GM23338 (cell line): ENCODE results near the gene STK38L.

Experiments
- CREB1 ChIP-seq: fragments of 250-450 bp; sonication (Bioruptor Pico); IDR thresholded peaks from 2 replicates; pipeline ENCODE4 v1.5.0; 2020; ENCODE audit warnings: low read depth, mild to moderate bottlenecking, moderate library complexity
- CTCF ChIP-seq, 2 experiments: fragments of 200-600 bp in 1 of 2; sonication (generic) in 1 of 2; conservative IDR thresholded peaks; 2 replicates each; pipeline versions ENCODE4 v1.5.1 to v1.6.1; 2016 to 2017; ENCODE audit warnings: antibody characterized with exemption in 2 of 2, low read depth in 2 of 2, mild to moderate bottlenecking in 2 of 2, moderate library complexity in 1 of 2
- EZH2 ChIP-seq: fragments of 200-600 bp; sonication (generic); IDR thresholded peaks from one replicate; pipeline ENCODE4 v1.8.0; 2017; ENCODE audit warnings: antibody characterized with exemption, mild to moderate bottlenecking, low read depth; ENCODE audit not compliant: unreplicated experiment
- EZH2phosphoT487 ChIP-seq: fragments of 200-600 bp; sonication (generic); IDR thresholded peaks from one replicate; pipeline ENCODE4 v1.8.1; 2018; ENCODE audit warnings: antibody characterized with exemption; ENCODE audit not compliant: unreplicated experiment
- NANOG ChIP-seq: IDR thresholded peaks from 2 replicates; pipeline ENCODE4 v1.6.1; 2016; ENCODE audit warnings: antibody characterized with exemption, borderline replicate concordance
- POLR2AphosphoS5 ChIP-seq: IDR thresholded peaks from 2 replicates; pipeline ENCODE4 v1.6.1; 2016; ENCODE audit warnings: antibody characterized with exemption, low read depth
- REST ChIP-seq: IDR thresholded peaks from one replicate; pipeline ENCODE4 v1.6.1; 2018; ENCODE audit warnings: antibody characterized with exemption; ENCODE audit not compliant: unreplicated experiment
- ZNF462 ChIP-seq: fragments of 250-450 bp; sonication (Bioruptor Pico); IDR thresholded peaks from 2 replicates; pipeline ENCODE4 v1.5.0; 2020; ENCODE audit warnings: mild to moderate bottlenecking, moderate library complexity

GRCh38 chr12:27220055-27220987 is 23.8 kb upstream of the STK38L start:
- TF ChIP-seq POLR2AphosphoS5: no peak
- no peak for TF ChIP-seq CTCF (conservative IDR thresholded peaks at IDR 0.05; ENCODE audit: low read depth in 2 of 2)
- no peak for TF ChIP-seq EZH2
- no peak for TF ChIP-seq REST
- TF ChIP-seq CREB1 (CRISPR knock-in tag): no peak
- no peak for TF ChIP-seq EZH2phosphoT487
- no peak for TF ChIP-seq NANOG
- no peak for TF ChIP-seq ZNF462 (CRISPR knock-in tag)
